Neural cell (in vitro differentiated cells): ENCODE data around the gene BSCL2. TPM values are rescaled to one million over a fixed set of nuclear protein-coding genes. Genes with fewer than 3 reads are reported as not detected.
A peak's percentile ranks its signal among the peaks of the same experiment; 100 is the strongest.

Source experiments
- H2AFZ ChIP-seq: fragments of 200-600, 300-800 bp; sonication (generic), shearing (Covaris generic); 2 replicates; pipeline ENCODE4 v1.6.0; 2014; ENCODE audit warnings: low read depth, mild to moderate bottlenecking, antibody characterized with exemption, low read length, moderate library complexity
- H3F3A ChIP-seq: fragments of 200-600 bp; shearing (Covaris generic); 2 replicates; pipeline ENCODE4 v1.6.1; 2016; ENCODE audit warnings: mild to moderate bottlenecking, moderate library complexity, mixed read lengths, antibody characterized with exemption, low read length; ENCODE audit not compliant: insufficient read depth, poor library complexity, severe bottlenecking
- H3K27ac ChIP-seq: fragments of 200-600, 300-800 bp; sonication (generic), shearing (Covaris generic); 2 replicates; pipeline ENCODE4 v1.5.1; 2014; ENCODE audit warnings: mild to moderate bottlenecking, low read length, moderate library complexity
- H3K27me3 ChIP-seq: fragments of 300-800, 200-600 bp; sonication (generic), shearing (Covaris generic); 2 replicates; pipeline ENCODE4 v1.6.0; 2014; ENCODE audit warnings: mild to moderate bottlenecking, low read depth, low read length, moderate library complexity; ENCODE audit not compliant: insufficient read depth
- H3K36me3 ChIP-seq: fragments of 300-800, 200-600 bp; sonication (generic), shearing (Covaris generic); 2 replicates; pipeline ENCODE4 v1.5.1; 2014; ENCODE audit warnings: mild to moderate bottlenecking, antibody characterized with exemption, low read length, moderate library complexity; ENCODE audit not compliant: insufficient read depth
- H3K4me2 ChIP-seq: fragments of 300-800, 200-600 bp; sonication (generic), shearing (Covaris generic); 2 replicates; pipeline ENCODE4 v1.6.0; 2014; ENCODE audit warnings: mild to moderate bottlenecking, low read length
- H3K4me3 ChIP-seq: fragments of 300-800, 200-600 bp; sonication (generic), shearing (Covaris generic); 2 replicates; pipeline ENCODE4 v1.5.1; 2014; ENCODE audit warnings: mild to moderate bottlenecking, low read length, moderate library complexity
- H3K79me2 ChIP-seq: fragments of 200-600 bp; shearing (Covaris generic); replicated peaks from 2 replicates; pipeline ENCODE4 v1.6.0; 2014; ENCODE audit warnings: mild to moderate bottlenecking, low read length, moderate library complexity; ENCODE audit not compliant: insufficient read depth
- H3K9ac ChIP-seq: fragments of 300-800, 200-600 bp; sonication (generic), shearing (Covaris generic); 2 replicates; pipeline ENCODE4 v1.6.1; 2016; ENCODE audit warnings: mild to moderate bottlenecking, low read length, mixed read lengths
- H3K9me2 ChIP-seq: fragments of 200-600 bp; shearing (Covaris generic); 2 replicates; pipeline ENCODE4 v1.6.1; 2016; ENCODE audit warnings: mild to moderate bottlenecking, low read length, mixed read lengths; ENCODE audit not compliant: insufficient read depth
- H3K9me3 ChIP-seq: fragments of 200-600, 300-800 bp; sonication (generic), shearing (Covaris generic); 2 replicates; pipeline ENCODE4 v1.6.1; 2016; ENCODE audit warnings: mild to moderate bottlenecking, mixed run types, low read length, moderate library complexity, mixed read lengths
- H4K20me1 ChIP-seq: fragments of 200-600 bp; shearing (Covaris generic); 2 replicates; pipeline ENCODE4 v1.6.1; 2016; ENCODE audit warnings: mild to moderate bottlenecking, mixed run types; ENCODE audit not compliant: insufficient read depth
- CTCF ChIP-seq: fragments of 450-650 bp; IDR thresholded peaks from 2 replicates; pipeline ENCODE4 v1.5.1; 2014; ENCODE audit warnings: antibody characterized with exemption, mild to moderate bottlenecking, moderate library complexity; ENCODE audit not compliant: poor library complexity, severe bottlenecking
- EP300 ChIP-seq: fragments of 450-650 bp; conservative IDR thresholded peaks from 2 replicates; pipeline ENCODE4 v1.6.1; 2014; ENCODE audit warnings: antibody characterized with exemption, mild to moderate bottlenecking, moderate library complexity; ENCODE audit not compliant: poor library complexity, severe bottlenecking
- EZH2 ChIP-seq: fragments of 200-600, 300-800 bp; shearing (Covaris generic), sonication (generic); IDR thresholded peaks from 2 replicates; pipeline ENCODE4 v1.6.1; 2014; ENCODE audit warnings: antibody characterized with exemption, low read length, borderline replicate concordance, mild to moderate bottlenecking; ENCODE audit not compliant: insufficient read depth, poor library complexity, severe bottlenecking
- MXI1 ChIP-seq: fragments of 450-650 bp; conservative IDR thresholded peaks from 2 replicates; pipeline ENCODE4 v1.6.1; 2014; ENCODE audit warnings: antibody characterized with exemption, mild to moderate bottlenecking; ENCODE audit not compliant: poor library complexity, severe bottlenecking
- POLR2AphosphoS5 ChIP-seq: IDR thresholded peaks from 2 replicates; pipeline ENCODE4 v1.6.1; 2012
- RAD21 ChIP-seq: fragments of 450-650 bp; conservative IDR thresholded peaks from 2 replicates; pipeline ENCODE4 v1.6.1; 2014; ENCODE audit warnings: antibody characterized with exemption, mild to moderate bottlenecking, moderate library complexity
- SMC3 ChIP-seq: fragments of 450-650 bp; conservative IDR thresholded peaks from 2 replicates; pipeline ENCODE4 v1.6.1; 2014; ENCODE audit warnings: antibody characterized with exemption, mild to moderate bottlenecking, moderate library complexity; ENCODE audit not compliant: poor library complexity
- TAF1 ChIP-seq: IDR thresholded peaks from 2 replicates; pipeline ENCODE4 v1.6.1; 2012; ENCODE audit warnings: low read depth
- polyA plus RNA-seq: library from polyadenylated mRNA; depleted of rRNA; stranded (reverse); fragments of >200 nt; gene quantifications from 2 replicates; pipeline ENCODE4 v1.2.3, GENCODE V29; 2014
- TF ChIP-seq, protein P1 (sequence below): IDR thresholded peaks from 2 replicates; pipeline ENCODE4 v1.6.1; 2012; ENCODE audit warnings: borderline replicate concordance

The BSCL2 gene
- polyA plus RNA-seq, 1 donor from 2014 or later: 304 TPM

DNA sequence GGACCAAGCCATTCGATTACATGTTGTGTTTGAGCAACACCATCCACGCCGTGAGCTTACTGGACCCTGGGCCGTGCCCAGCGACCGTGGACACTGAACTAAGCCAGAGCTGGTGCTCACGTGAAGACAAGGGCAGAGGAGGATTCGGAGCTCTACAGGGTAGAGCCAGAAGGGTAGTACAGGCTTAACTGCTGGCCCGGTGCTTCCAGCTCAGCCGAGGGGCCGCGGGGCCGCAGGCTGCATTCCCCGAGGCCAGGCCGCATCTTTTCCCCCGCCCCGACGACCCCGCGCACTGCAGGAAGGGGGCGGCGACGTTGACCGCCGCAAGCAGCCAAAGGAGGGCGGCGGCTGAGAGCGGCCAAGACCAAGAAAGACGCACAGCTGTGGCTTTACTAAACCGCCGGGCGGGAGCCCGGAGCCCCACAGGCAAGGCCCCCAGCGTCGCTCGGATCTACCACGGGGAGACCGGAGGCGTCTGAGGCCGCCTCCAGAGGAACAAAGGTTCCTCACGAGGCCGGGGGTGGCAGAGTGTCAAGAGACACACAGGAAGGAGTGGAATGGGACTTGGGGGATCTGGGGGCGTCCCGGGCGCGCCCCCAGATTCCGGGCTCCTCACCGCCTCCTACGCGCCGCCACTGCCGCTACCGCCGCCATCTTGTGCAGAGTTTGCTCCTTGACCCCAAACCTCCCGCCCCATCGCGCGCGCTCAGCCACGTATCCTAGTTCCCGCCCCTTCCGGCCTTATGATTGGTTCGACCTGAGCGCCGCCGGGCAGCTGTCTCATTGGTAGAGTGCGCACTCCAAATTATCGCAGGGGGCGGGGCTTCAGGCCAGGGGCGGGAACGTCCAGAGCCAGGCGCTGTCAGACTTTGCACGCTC, 61.0 kb downstream of the BSCL2 start, which contains the start of gene GANAB:
Gene GANAB (minus strand): TSS at position 668 of the 879 bp plus-strand sequence. CDS start 14 bp downstream, at position 654.
- no peaks in the 10 kb centered on the region for H3F3A ChIP-seq
- peak within 1 kb of the TSS; percentile 81 for H3K27ac ChIP-seq
- no peaks in the 10 kb centered on the region for H3K36me3 ChIP-seq
- TF ChIP-seq, protein P1, sequence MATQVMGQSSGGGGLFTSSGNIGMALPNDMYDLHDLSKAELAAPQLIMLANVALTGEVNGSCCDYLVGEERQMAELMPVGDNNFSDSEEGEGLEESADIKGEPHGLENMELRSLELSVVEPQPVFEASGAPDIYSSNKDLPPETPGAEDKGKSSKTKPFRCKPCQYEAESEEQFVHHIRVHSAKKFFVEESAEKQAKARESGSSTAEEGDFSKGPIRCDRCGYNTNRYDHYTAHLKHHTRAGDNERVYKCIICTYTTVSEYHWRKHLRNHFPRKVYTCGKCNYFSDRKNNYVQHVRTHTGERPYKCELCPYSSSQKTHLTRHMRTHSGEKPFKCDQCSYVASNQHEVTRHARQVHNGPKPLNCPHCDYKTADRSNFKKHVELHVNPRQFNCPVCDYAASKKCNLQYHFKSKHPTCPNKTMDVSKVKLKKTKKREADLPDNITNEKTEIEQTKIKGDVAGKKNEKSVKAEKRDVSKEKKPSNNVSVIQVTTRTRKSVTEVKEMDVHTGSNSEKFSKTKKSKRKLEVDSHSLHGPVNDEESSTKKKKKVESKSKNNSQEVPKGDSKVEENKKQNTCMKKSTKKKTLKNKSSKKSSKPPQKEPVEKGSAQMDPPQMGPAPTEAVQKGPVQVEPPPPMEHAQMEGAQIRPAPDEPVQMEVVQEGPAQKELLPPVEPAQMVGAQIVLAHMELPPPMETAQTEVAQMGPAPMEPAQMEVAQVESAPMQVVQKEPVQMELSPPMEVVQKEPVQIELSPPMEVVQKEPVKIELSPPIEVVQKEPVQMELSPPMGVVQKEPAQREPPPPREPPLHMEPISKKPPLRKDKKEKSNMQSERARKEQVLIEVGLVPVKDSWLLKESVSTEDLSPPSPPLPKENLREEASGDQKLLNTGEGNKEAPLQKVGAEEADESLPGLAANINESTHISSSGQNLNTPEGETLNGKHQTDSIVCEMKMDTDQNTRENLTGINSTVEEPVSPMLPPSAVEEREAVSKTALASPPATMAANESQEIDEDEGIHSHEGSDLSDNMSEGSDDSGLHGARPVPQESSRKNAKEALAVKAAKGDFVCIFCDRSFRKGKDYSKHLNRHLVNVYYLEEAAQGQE: peak; percentile 79
- TF ChIP-seq RAD21 (no peak), SMC3 (no peak), POLR2AphosphoS5 (peak; percentile 97), CTCF (peak; percentile 13), TAF1 (peak; percentile 92), MXI1 (peak; percentile 75), EZH2 (no peak), EP300 (peak; percentile 28)
- no peaks in the 10 kb centered on the region for H4K20me1 ChIP-seq
- no peaks in the 10 kb centered on the region for H3K9me3 ChIP-seq
- peak within 1 kb of the TSS; percentile 99 for H3K4me3 ChIP-seq
- peak within 1 kb of the TSS; percentile 90 for H3K9ac ChIP-seq
- H2AFZ ChIP-seq: peak within 1 kb of the TSS; percentile 33
- peaks cover 21% of the 10 kb centered on the region for H3K79me2 ChIP-seq
- no peaks in the 10 kb centered on the region for H3K27me3 ChIP-seq
- H3K4me2 ChIP-seq: peak within 1 kb of the TSS; percentile 92
- H3K9me2 ChIP-seq: no peaks in the 10 kb centered on the region

- Histone ChIP-seq H3K9ac (peak overlapping the region; percentile 90), H4K20me1 (no peaks in the 10 kb centered on the region), H3K27me3 (no peaks in the 10 kb centered on the region), H3K9me2 (no peaks in the 10 kb centered on the region), H2AFZ (peak overlapping the region; percentile 33), H3K4me2 (peak overlapping the region; percentile 92), H3K27ac (peak overlapping the region; percentile 81), H3K4me3 (peak overlapping the region; percentile 99), H3K36me3 (no peaks in the 10 kb centered on the region), H3K9me3 (no peaks in the 10 kb centered on the region), H3K79me2 (peaks cover 21% of the 10 kb centered on the region), H3F3A (no peaks in the 10 kb centered on the region)
- no peak for TF ChIP-seq SMC3
Measured at GRCh38 chr11:62645671-62645945, 61.6 kb downstream of the BSCL2 start.
